Measurements from ENCODE around the gene MXRA7.

GRCh38 chr17:76631821-76632565, 78.8 kb downstream of the MXRA7 start:
- TF ChIP-seq SIN3A (IDR thresholded peaks at IDR 0.05; ENCODE audit: borderline replicate concordance, insufficient read depth, low read length), result no peak
- TF ChIP-seq FOXP2 (optimal IDR thresholded peaks at IDR 0.05; ENCODE audit: borderline replicate concordance, extremely low read depth, extremely low read length, insufficient read depth), result no peak
- no peak for TF ChIP-seq POLR2AphosphoS5 (IDR thresholded peaks at IDR 0.05; ENCODE audit: low read depth, low read length)

All from PFSK-1 (cell line).